WTC11 (cell line): Measurements from ENCODE around the gene PRC1. TPM values are rescaled to one million over a fixed set of nuclear protein-coding genes. Genes with fewer than 3 reads are reported as not detected.

Source experiments
- ATAC-seq: fragments of 200-7000 bp; cut with Tn5 transposase; 2 replicates; pipeline ENCODE4 v1.10.0; 2021; ENCODE audit warnings: mild to moderate bottlenecking, moderate library complexity
- CTCF ChIA-PET: fragments of 300-600 bp; sonication (Branson Sonifier 250); formaldehyde crosslinking; loops from one replicate; lab custom pipeline; 2021; ENCODE audit warnings: antibody characterized with exemption; lab: Charles Lee
- POLR2A ChIA-PET: fragments of 350-600 bp; sonication (Branson Sonifier 250); formaldehyde crosslinking; loops from one replicate; lab custom pipeline; 2021; ENCODE audit warnings: antibody characterized with exemption; lab: Charles Lee
- DNase-seq: peaks from one replicate; pipeline ENCODE4 v3.0.0; 2021; ENCODE audit warnings: low spot score
- H3K27ac Mint-ChIP-seq: 2 replicates; pipeline ENCODE4 v1.8.0; 2021; ENCODE audit warnings: mixed read lengths
- H3K27me3 Mint-ChIP-seq: 2 replicates; pipeline ENCODE4 v1.8.0; 2021; ENCODE audit warnings: low read depth, mild to moderate bottlenecking, moderate library complexity, mixed read lengths
- H3K36me3 Mint-ChIP-seq: 2 replicates; pipeline ENCODE4 v1.8.0; 2021; ENCODE audit warnings: mixed read lengths
- H3K4me1 Mint-ChIP-seq: 2 replicates; pipeline ENCODE4 v1.8.0; 2022; ENCODE audit warnings: mixed read lengths
- H3K4me3 Mint-ChIP-seq: 2 replicates; pipeline ENCODE4 v1.8.0; 2021; ENCODE audit warnings: mild to moderate bottlenecking, moderate library complexity, mixed read lengths
- H3K9me3 Mint-ChIP-seq: 2 replicates; pipeline ENCODE4 v1.8.0; 2021; ENCODE audit warnings: mixed read lengths
- ATF6 ChIP-seq: sonication (generic); formaldehyde crosslinking; IDR thresholded peaks from 2 replicates; pipeline ENCODE4 v1.8.1; 2023; ENCODE audit warnings: mild to moderate bottlenecking, missing genetic modification reagents
- CTCF ChIP-seq: fragments of 200-600 bp; IDR thresholded peaks from 2 replicates; pipeline ENCODE4 v1.8.0; 2022; ENCODE audit warnings: antibody characterized with exemption
- E2F1 ChIP-seq: sonication (generic); formaldehyde crosslinking; IDR thresholded peaks from 2 replicates; pipeline ENCODE4 v1.8.0; 2022; ENCODE audit warnings: mild to moderate bottlenecking, missing genetic modification reagents
- ETV6 ChIP-seq: sonication (generic); formaldehyde crosslinking; IDR thresholded peaks from 2 replicates; pipeline ENCODE4 v1.8.1; 2022; ENCODE audit warnings: mild to moderate bottlenecking, missing genetic modification reagents
- KAT7 ChIP-seq: sonication (generic); formaldehyde crosslinking; IDR thresholded peaks from 2 replicates; pipeline ENCODE4 v1.8.1; 2023; ENCODE audit warnings: missing genetic modification reagents, mild to moderate bottlenecking, borderline replicate concordance
- NFE2L1 ChIP-seq: sonication (generic); formaldehyde crosslinking; IDR thresholded peaks from 2 replicates; pipeline ENCODE4 v1.8.1; 2023; ENCODE audit warnings: missing genetic modification reagents
- RELA ChIP-seq: sonication (generic); formaldehyde crosslinking; IDR thresholded peaks from 2 replicates; pipeline ENCODE4 v1.8.1; 2022; ENCODE audit warnings: missing genetic modification reagents, mild to moderate bottlenecking, borderline replicate concordance
- SMAD3 ChIP-seq: sonication (generic); formaldehyde crosslinking; IDR thresholded peaks from 2 replicates; pipeline ENCODE4 v1.8.0; 2022; ENCODE audit warnings: missing genetic modification reagents, mild to moderate bottlenecking, borderline replicate concordance
- TEAD4 ChIP-seq: sonication (generic); formaldehyde crosslinking; IDR thresholded peaks from 2 replicates; pipeline ENCODE4 v1.8.0; 2022; ENCODE audit warnings: mild to moderate bottlenecking, missing genetic modification reagents
- ZBTB43 ChIP-seq: sonication (generic); formaldehyde crosslinking; IDR thresholded peaks from 2 replicates; pipeline ENCODE4 v1.8.1; 2023; ENCODE audit warnings: mild to moderate bottlenecking, missing genetic modification reagents
- ZNF121 ChIP-seq: sonication (generic); formaldehyde crosslinking; IDR thresholded peaks from 2 replicates; pipeline ENCODE4 v1.8.0; 2023; ENCODE audit warnings: missing genetic modification reagents
- ZNF138 ChIP-seq: sonication (generic); formaldehyde crosslinking; conservative IDR thresholded peaks from 2 replicates; pipeline ENCODE4 v1.8.1; 2022; ENCODE audit warnings: mild to moderate bottlenecking, moderate library complexity, missing genetic modification reagents
- ZNF219 ChIP-seq: sonication (generic); formaldehyde crosslinking; IDR thresholded peaks from 2 replicates; pipeline ENCODE4 v1.8.0; 2023; ENCODE audit warnings: missing genetic modification reagents, mild to moderate bottlenecking, borderline replicate concordance
- total RNA-seq: library from RNA; stranded (reverse); gene quantifications from 3 replicates; pipeline ENCODE4 v1.2.3, GENCODE V29; 2021
- TF ChIP-seq, protein P1 (sequence below): sonication (generic); formaldehyde crosslinking; conservative IDR thresholded peaks from 2 replicates; pipeline ENCODE4 v1.8.1; 2022; ENCODE audit warnings: mild to moderate bottlenecking, missing genetic modification reagents
- TF ChIP-seq, protein P2 (sequence below): sonication (generic); formaldehyde crosslinking; IDR thresholded peaks from 2 replicates; pipeline ENCODE4 v1.8.1; 2023; ENCODE audit warnings: mild to moderate bottlenecking, moderate library complexity, missing genetic modification reagents
- TF ChIP-seq, protein P3 (sequence below): sonication (generic); formaldehyde crosslinking; IDR thresholded peaks from 2 replicates; pipeline ENCODE4 v1.8.0; 2022; ENCODE audit warnings: mild to moderate bottlenecking, missing genetic modification reagents

The PRC1 gene
- total RNA-seq, 1 experiment from 2014 or later: 130 TPM

DNA sequence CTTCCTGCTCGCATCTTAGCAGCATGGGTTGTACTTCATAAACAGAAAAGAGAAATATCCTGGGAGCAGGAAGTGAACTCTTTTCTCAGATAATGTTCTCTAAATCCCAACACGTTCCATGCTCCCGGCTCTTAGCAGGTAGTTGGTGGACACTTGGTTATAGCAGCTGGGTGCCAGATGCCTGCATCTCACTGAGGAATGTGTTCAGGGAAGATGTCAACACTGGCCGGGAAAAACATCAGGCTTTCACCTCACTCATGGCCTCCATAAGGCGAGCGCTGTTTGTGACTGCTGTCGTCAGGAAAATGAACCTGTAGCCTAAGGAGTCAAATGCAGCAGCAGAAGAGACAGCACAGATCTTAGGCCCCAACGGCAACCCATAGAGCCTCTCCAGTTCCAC lies 4.4 kb upstream of the PRC1 start (continued):
- TF ChIP-seq ZNF219 (CRISPR knock-in tag): no peak
- TF ChIP-seq, protein P1, sequence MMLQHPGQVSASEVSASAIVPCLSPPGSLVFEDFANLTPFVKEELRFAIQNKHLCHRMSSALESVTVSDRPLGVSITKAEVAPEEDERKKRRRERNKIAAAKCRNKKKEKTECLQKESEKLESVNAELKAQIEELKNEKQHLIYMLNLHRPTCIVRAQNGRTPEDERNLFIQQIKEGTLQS (CRISPR knock-in tag): no peak

DNA sequence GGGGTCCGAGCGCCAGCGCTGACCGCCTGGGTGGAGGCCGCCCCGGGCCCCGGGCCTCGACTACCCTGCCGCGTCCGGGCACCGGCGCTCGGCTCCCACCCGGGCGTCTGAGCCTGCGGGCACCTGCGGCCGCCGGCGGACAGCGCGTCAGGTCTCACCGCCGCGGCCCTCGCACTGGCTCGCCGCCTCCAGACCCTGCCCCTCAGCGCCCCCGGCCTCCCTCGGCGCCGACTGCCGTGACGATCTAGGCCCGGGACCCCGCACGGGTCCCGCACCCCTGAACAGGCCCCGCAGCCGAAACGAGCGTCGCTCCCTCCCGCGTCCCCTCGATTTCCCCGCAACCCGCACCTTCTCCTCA lies 297 bp downstream of the PRC1 start:
- CTCF ChIA-PET: interaction anchor here (0.7 to 3.7 kb wide), 6 partner anchors 38 to 254 kb away, joined by 3 to 31 read pairs (median 4); partner anchors contain the start of genes HDDC3 and RCCD1
- TF ChIP-seq ZBTB43: 0 out of 2 replicates have a peak, but pooled peaks have one; percentile 7
- TF ChIP-seq KAT7 (CRISPR knock-in tag): peak; percentile 47; the same call in 1 of the 2 replicates
- no peak for TF ChIP-seq NFE2L1 (CRISPR knock-in tag)
- TF ChIP-seq TEAD4 (CRISPR knock-in tag): no peak
- no peak for TF ChIP-seq ZNF138 (CRISPR knock-in tag)
- no peak for TF ChIP-seq ETV6 (CRISPR knock-in tag)
- no peak for TF ChIP-seq E2F1 (CRISPR knock-in tag)
- no peak for TF ChIP-seq CTCF
- 0 out of 2 replicates have a peak, but pooled peaks have one; percentile 65 for TF ChIP-seq RELA (CRISPR knock-in tag)
- POLR2A ChIA-PET: interaction anchor here (0.6 to 1.2 kb wide), 6 partner anchors 17 to 56 kb away, joined by 3 to 4 read pairs (median 3); partner anchors contain the start of gene RCCD1

DNA sequence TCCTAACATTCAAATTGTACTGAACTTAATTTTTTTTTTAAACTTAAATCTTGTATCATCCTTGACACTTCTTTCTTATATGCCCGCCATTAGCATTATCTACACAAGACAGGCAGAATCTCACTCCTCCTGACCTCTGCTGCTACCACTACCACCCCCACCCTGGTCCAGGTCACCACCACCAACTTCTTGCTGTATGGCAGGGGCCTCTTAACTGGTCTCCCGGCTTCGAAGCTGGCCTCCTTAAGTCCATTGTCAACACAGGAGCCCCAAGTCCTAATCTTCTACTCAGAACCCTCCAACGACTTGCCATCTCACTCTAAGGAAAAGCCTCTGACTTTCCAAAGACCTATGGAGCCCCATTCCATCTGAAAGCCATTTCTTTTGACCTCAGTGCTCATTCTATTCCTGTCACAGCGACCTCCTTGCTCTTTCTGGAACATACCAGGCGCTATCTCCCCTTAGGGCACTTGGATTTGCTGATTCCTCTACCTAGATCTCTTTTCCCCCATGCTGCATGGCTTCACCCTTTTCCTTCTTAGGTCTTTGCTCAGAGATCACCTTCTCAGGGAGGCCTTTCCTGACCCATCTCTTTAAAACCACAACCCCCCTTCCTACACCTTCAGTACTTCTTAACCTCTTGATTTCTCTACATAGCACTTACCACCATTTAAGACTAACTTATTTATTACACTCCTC lies 2.6 kb downstream of the PRC1 start:
- Mint-ChIP-seq H3K9me3 (no peaks in the 10 kb centered on the region), H3K27me3 (no peaks in the 10 kb centered on the region), H3K4me1 (peaks cover 38% of the 10 kb centered on the region), H3K27ac (peak overlapping the region; percentile 70), H3K36me3 (peaks cover 2% of the 10 kb centered on the region), H3K4me3 (peak overlapping the region; percentile 11; the same call in 1 of the 2 replicates)
- CTCF ChIA-PET: no interaction called here
- DNase-seq: no peak
- POLR2A ChIA-PET: no interaction called here
- TF ChIP-seq, protein P2, sequence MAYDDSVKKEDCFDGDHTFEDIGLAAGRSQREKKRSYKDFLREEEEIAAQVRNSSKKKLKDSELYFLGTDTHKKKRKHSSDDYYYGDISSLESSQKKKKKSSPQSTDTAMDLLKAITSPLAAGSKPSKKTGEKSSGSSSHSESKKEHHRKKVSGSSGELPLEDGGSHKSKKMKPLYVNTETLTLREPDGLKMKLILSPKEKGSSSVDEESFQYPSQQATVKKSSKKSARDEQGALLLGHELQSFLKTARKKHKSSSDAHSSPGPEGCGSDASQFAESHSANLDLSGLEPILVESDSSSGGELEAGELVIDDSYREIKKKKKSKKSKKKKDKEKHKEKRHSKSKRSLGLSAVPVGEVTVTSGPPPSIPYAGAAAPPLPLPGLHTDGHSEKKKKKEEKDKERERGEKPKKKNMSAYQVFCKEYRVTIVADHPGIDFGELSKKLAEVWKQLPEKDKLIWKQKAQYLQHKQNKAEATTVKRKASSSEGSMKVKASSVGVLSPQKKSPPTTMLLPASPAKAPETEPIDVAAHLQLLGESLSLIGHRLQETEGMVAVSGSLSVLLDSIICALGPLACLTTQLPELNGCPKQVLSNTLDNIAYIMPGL: no peak
- TF ChIP-seq ZNF138 (CRISPR knock-in tag) (no peak), ATF6 (no peak), ZNF121 (CRISPR knock-in tag) (no peak), SMAD3 (CRISPR knock-in tag) (no peak)
- TF ChIP-seq, protein P3, sequence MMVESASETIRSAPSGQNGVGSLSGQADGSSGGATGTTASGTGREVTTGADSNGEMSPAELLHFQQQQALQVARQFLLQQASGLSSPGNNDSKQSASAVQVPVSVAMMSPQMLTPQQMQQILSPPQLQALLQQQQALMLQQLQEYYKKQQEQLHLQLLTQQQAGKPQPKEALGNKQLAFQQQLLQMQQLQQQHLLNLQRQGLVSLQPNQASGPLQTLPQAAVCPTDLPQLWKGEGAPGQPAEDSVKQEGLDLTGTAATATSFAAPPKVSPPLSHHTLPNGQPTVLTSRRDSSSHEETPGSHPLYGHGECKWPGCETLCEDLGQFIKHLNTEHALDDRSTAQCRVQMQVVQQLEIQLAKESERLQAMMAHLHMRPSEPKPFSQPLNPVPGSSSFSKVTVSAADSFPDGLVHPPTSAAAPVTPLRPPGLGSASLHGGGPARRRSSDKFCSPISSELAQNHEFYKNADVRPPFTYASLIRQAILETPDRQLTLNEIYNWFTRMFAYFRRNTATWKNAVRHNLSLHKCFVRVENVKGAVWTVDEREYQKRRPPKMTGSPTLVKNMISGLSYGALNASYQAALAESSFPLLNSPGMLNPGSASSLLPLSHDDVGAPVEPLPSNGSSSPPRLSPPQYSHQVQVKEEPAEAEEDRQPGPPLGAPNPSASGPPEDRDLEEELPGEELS: no peak
- no peak for ATAC-seq

More for the DNA sequence above, 297 bp downstream of the PRC1 start:
- H3K9me3 Mint-ChIP-seq: no peaks in the 10 kb centered on the region
- DNase-seq: peak; percentile 27
- peaks cover 22% of the 10 kb centered on the region for H3K36me3 Mint-ChIP-seq
- H3K4me3 Mint-ChIP-seq: peak overlapping the region; percentile 99
- no peaks in the 10 kb centered on the region for H3K27me3 Mint-ChIP-seq
- H3K4me1 Mint-ChIP-seq: peaks cover 23% of the 10 kb centered on the region
- peak overlapping the region; percentile 99 for H3K27ac Mint-ChIP-seq
- ATAC-seq: peak; percentile 6
